NT2/D1 (cell line): Measurements from ENCODE around the gene FAM162A.

Source experiments
- SUZ12 ChIP-seq: IDR thresholded peaks from 2 replicates; pipeline ENCODE4 v1.6.1; 2011; ENCODE audit not compliant: insufficient read length, insufficient read depth; ENCODE audit errors: extremely low read depth
- YY1 ChIP-seq: IDR thresholded peaks from 2 replicates; pipeline ENCODE4 v1.6.1; 2011; ENCODE audit not compliant: insufficient read length, insufficient read depth
- ZNF274 ChIP-seq: IDR thresholded peaks from 2 replicates; pipeline ENCODE4 v1.6.1; 2011; ENCODE audit warnings: mild to moderate bottlenecking, low read depth, low read length

DNA sequence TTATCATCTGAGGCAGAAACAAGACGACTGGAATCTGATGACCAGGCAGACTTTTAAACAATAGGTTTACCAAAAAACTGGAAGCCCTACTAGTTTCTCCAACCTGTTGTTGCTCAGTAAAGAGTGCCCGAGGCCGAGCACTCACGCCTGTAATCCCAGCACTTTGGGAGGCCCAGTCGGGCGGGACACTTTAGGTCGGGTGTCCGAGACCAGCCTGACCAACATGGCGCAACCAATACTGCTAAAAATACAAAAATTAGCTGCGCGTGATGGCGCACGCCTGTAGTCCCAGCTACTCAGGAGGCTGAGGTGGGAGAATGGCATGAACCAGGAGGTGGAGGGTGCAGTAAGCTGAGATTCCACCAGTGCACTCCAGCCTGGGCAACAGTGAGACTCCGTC lies 33.0 kb downstream of the FAM162A start:
- TF ChIP-seq YY1 (no peak), ZNF274 (no peak), SUZ12 (no peak)
